H1 (cell line): Measurements from ENCODE around the gene INTS6. TPM values are rescaled to one million over a fixed set of nuclear protein-coding genes. Genes with fewer than 3 reads are reported as not detected.

ENCODE experiments used
- CTCF ChIA-PET: fragments of 300-600 bp; sonication (Branson Sonifier 250); formaldehyde crosslinking; loops from one replicate; lab custom pipeline; 2021; ENCODE audit not compliant: partially characterized antibody; lab: Charles Lee
- POLR2A ChIA-PET: fragments of 300-600 bp; sonication (Branson Sonifier 250); formaldehyde crosslinking; loops from one replicate; lab custom pipeline; 2021; ENCODE audit warnings: inconsistent platforms; ENCODE audit not compliant: partially characterized antibody; lab: Charles Lee
- DNase-seq, 2 experiments: peaks; one replicate each; pipeline versions ENCODE4 v3.0.0 to v3.0.0-alpha.2; 2010 to 2022; ENCODE audit warnings: low spot score in 2 of 2, low read depth in 1 of 2, mixed read lengths in 1 of 2
- FAIRE-seq: peaks from 2 replicates; lab custom pipeline; 2011; peaks lifted over from hg19 to GRCh38; lab: Jason Lieb, UNC
- H2AFZ ChIP-seq: 2 replicates; pipeline ENCODE4 v1.8.1; 2012; ENCODE audit warnings: low read length, inconsistent platforms
- H2AK5ac ChIP-seq: 2 replicates; pipeline ENCODE4 v1.6.1; 2013; ENCODE audit warnings: low read depth, low read length
- H2BK120ac ChIP-seq: replicated peaks from 2 replicates; pipeline ENCODE3; 2013; ENCODE audit warnings: low read depth, low read length, inconsistent platforms
- H2BK12ac ChIP-seq: 2 replicates; pipeline ENCODE4 v1.6.1; 2013; ENCODE audit warnings: low read depth, low read length
- H2BK15ac ChIP-seq: 2 replicates; pipeline ENCODE4 v1.6.1; 2013; ENCODE audit warnings: low read length
- H2BK20ac ChIP-seq: 2 replicates; pipeline ENCODE4 v1.6.1; 2013; ENCODE audit warnings: low read length
- H2BK5ac ChIP-seq: 2 replicates; pipeline ENCODE4 v1.6.1; 2013; ENCODE audit warnings: low read depth, low read length
- H3K14ac ChIP-seq: 2 replicates; pipeline ENCODE4 v1.6.1; 2013; ENCODE audit warnings: inconsistent platforms; ENCODE audit not compliant: insufficient read length
- H3K18ac ChIP-seq: 2 replicates; pipeline ENCODE4 v1.6.1; 2013; ENCODE audit warnings: low read length; ENCODE audit errors: extremely low read depth
- H3K23ac ChIP-seq: 2 replicates; pipeline ENCODE4 v1.6.1; 2013; ENCODE audit warnings: inconsistent platforms; ENCODE audit not compliant: insufficient read length
- H3K23me2 ChIP-seq: 2 replicates; pipeline ENCODE4 v1.6.1; 2013; ENCODE audit warnings: low read depth, low read length
- H3K27ac ChIP-seq: 2 replicates; pipeline ENCODE4 v1.6.1; 2011; ENCODE audit warnings: low read depth, low read length, inconsistent platforms
- H3K27me3 ChIP-seq, 4 experiments: replicated peaks in 1 of 4; 1 replicate in 1 of 4; 2 replicates in 3 of 4; pipeline versions ENCODE4 v1.6.1 to v1.8.1; 2011 to 2013; ENCODE audit warnings: low read length in 3 of 4, mild to moderate bottlenecking in 3 of 4, inconsistent platforms in 2 of 4, mixed read lengths in 2 of 4, moderate library complexity in 1 of 4; ENCODE audit not compliant: control insufficient read depth in 3 of 4, insufficient read depth in 3 of 4; ENCODE audit errors: extremely low read depth in 1 of 4
- H3K36me3 ChIP-seq, 4 experiments: 2 replicates each; pipeline versions ENCODE4 v1.6.1 to v1.8.1; 2011 to 2013; ENCODE audit warnings: mild to moderate bottlenecking in 4 of 4, low read length in 3 of 4, moderate library complexity in 2 of 4, control low read depth in 1 of 4, inconsistent platforms in 1 of 4; ENCODE audit not compliant: insufficient read depth in 4 of 4, control insufficient read depth in 2 of 4
- H3K4ac ChIP-seq: replicated peaks from 2 replicates; pipeline ENCODE3; 2013; ENCODE audit warnings: low read length, low read depth, mixed read lengths, inconsistent platforms; ENCODE audit not compliant: insufficient read length
- H3K4me1 ChIP-seq, 4 experiments: replicated peaks in 1 of 4; 1 replicate in 1 of 4; 2 replicates in 3 of 4; pipeline versions ENCODE4 v1.6.1 to v1.8.1; 2011 to 2013; ENCODE audit warnings: low read length in 3 of 4, inconsistent platforms in 2 of 4, mixed read lengths in 1 of 4; ENCODE audit not compliant: insufficient read depth in 4 of 4, control insufficient read depth in 3 of 4
- H3K4me2 ChIP-seq, 2 experiments: 2 replicates each; pipeline versions ENCODE4 v1.6.1 to v1.8.1; 2011 to 2013; ENCODE audit warnings: low read depth in 2 of 2, low read length in 2 of 2, control low read depth in 1 of 2, inconsistent platforms in 1 of 2, mild to moderate bottlenecking in 1 of 2; ENCODE audit not compliant: insufficient read depth in 1 of 2
- H3K4me3 ChIP-seq, 4 experiments: fragments of 200-600, 300-600 bp in 1 of 4; sonication (generic), shearing (Covaris generic), sonication (Bioruptor Twin) in 1 of 4; 2 replicates each; pipeline versions ENCODE4 v1.5.1 to v1.8.1; 2011 to 2016; ENCODE audit warnings: low read length in 4 of 4, low read depth in 3 of 4, control low read depth in 2 of 4, inconsistent platforms in 2 of 4, mild to moderate bottlenecking in 2 of 4, mixed read lengths in 1 of 4, moderate library complexity in 1 of 4; ENCODE audit not compliant: insufficient read depth in 2 of 4; ENCODE audit errors: extremely low read depth in 1 of 4
- H3K56ac ChIP-seq: replicated peaks from 2 replicates; pipeline ENCODE3; 2013; ENCODE audit warnings: low read depth, mild to moderate bottlenecking, mixed read lengths, low read length, inconsistent platforms; ENCODE audit not compliant: insufficient read length
- H3K79me1 ChIP-seq: 2 replicates; pipeline ENCODE4 v1.6.1; 2013; ENCODE audit warnings: low read depth, low read length, control low read depth
- H3K79me2 ChIP-seq, 2 experiments: 2 replicates each; pipeline versions ENCODE4 v1.6.1 to v1.8.1; 2012 to 2013; ENCODE audit warnings: low read length in 2 of 2, mild to moderate bottlenecking in 2 of 2, inconsistent platforms in 1 of 2; ENCODE audit not compliant: insufficient read depth in 2 of 2, control insufficient read depth in 1 of 2
- H3K9ac ChIP-seq, 4 experiments: replicated peaks in 1 of 4; 1 replicate in 1 of 4; 2 replicates in 3 of 4; pipeline versions ENCODE4 v1.6.1 to v1.8.1; 2011 to 2013; ENCODE audit warnings: low read depth in 3 of 4, low read length in 3 of 4, control low read depth in 2 of 4, mild to moderate bottlenecking in 2 of 4, moderate library complexity in 2 of 4, inconsistent platforms in 1 of 4; ENCODE audit errors: extremely low read depth in 1 of 4
- H3K9me3 ChIP-seq, 2 experiments: 2 replicates each; pipeline versions ENCODE4 v1.6.1 to v1.8.1; 2012 to 2013; ENCODE audit warnings: mild to moderate bottlenecking in 2 of 2, moderate library complexity in 2 of 2, control low read depth in 1 of 2, inconsistent platforms in 1 of 2, low read depth in 1 of 2, low read length in 1 of 2, mixed read lengths in 1 of 2; ENCODE audit not compliant: insufficient read depth in 2 of 2
- H4K20me1 ChIP-seq, 2 experiments: replicated peaks in 1 of 2; 2 replicates each; pipeline versions ENCODE3 to v1.8.1; 2011 to 2013; ENCODE audit warnings: inconsistent platforms in 2 of 2, low read length in 2 of 2, mild to moderate bottlenecking in 1 of 2; ENCODE audit not compliant: insufficient read depth in 2 of 2, control insufficient read depth in 1 of 2
- H4K5ac ChIP-seq: 2 replicates; pipeline ENCODE4 v1.6.1; 2013; ENCODE audit warnings: low read length, low read depth, mixed read lengths, inconsistent platforms; ENCODE audit not compliant: insufficient read length
- H4K8ac ChIP-seq: 2 replicates; pipeline ENCODE4 v1.8.0; 2013; ENCODE audit warnings: mild to moderate bottlenecking, moderate library complexity, low read length, inconsistent platforms; ENCODE audit not compliant: insufficient read depth; ENCODE audit errors: extremely low read depth
- H4K91ac ChIP-seq: replicated peaks from 2 replicates; pipeline ENCODE3; 2013; ENCODE audit warnings: low read length, mixed read lengths, inconsistent platforms; ENCODE audit not compliant: insufficient read length
- CBX5 ChIP-seq: fragments of 300-800, 300-1000 bp; sonication (generic); IDR thresholded peaks from 2 replicates; pipeline ENCODE4 v1.7.1; 2016; ENCODE audit warnings: antibody characterized with exemption, low read length, low read depth
- CEBPB ChIP-seq: IDR thresholded peaks from 2 replicates; pipeline ENCODE4 v1.6.1; 2012; ENCODE audit warnings: low read depth, low read length
- CTCF ChIP-seq, 3 experiments: IDR thresholded peaks; 1 replicate in 2 of 3; 2 replicates in 1 of 3; pipeline versions ENCODE4 v1.5.1 to v1.6.1; 2011; ENCODE audit warnings: low read length in 3 of 3, mild to moderate bottlenecking in 3 of 3, inconsistent platforms in 2 of 3, low read depth in 1 of 3, moderate library complexity in 1 of 3; ENCODE audit not compliant: insufficient read depth in 1 of 3; ENCODE audit errors: control extremely low read depth in 1 of 3
- GTF2F1 ChIP-seq: IDR thresholded peaks from 2 replicates; pipeline ENCODE4 v1.6.1; 2012; ENCODE audit warnings: low read depth, low read length, improper control_type of control experiment, borderline replicate concordance
- KDM1A ChIP-seq: fragments of 200-600, 300-600 bp; sonication (generic); IDR thresholded peaks from 2 replicates; pipeline ENCODE4 v1.7.1; 2016; ENCODE audit warnings: mild to moderate bottlenecking, low read length, borderline replicate concordance
- RXRA ChIP-seq: IDR thresholded peaks from 2 replicates; pipeline ENCODE4 v1.6.1; 2011; ENCODE audit warnings: low read depth, mild to moderate bottlenecking, low read length, moderate library complexity; ENCODE audit not compliant: insufficient read depth
- SRF ChIP-seq: IDR thresholded peaks from 2 replicates; pipeline ENCODE4 v1.6.1; 2011; ENCODE audit warnings: mild to moderate bottlenecking, low read depth, low read length, moderate library complexity
- WGBS, 2 experiments: shearing (Covaris generic) in 1 of 2; methylation state at CpG; one replicate each; pipeline versions ENCODE4 v1.1.6 to v1.1.7; 2013 to 2015; ENCODE audit warnings: low lambda C conversion rate in 2 of 2, mixed read lengths in 2 of 2, inconsistent platforms in 1 of 2, low coverage in 1 of 2, missing lambda C conversion rate in 1 of 2; ENCODE audit not compliant: insufficient replicate concordance in 2 of 2, insufficient coverage in 1 of 2, insufficient read length in 1 of 2; ENCODE audit errors: extremely low coverage in 1 of 2, missing lambda C conversion rate in 1 of 2; 5-methylcytosine and 5-hydroxymethylcytosine counted together
- polyA plus RNA-seq, 7 experiments: library from polyadenylated mRNA; depleted of rRNA in 3 of 7; stranded (reverse) in 5 of 7; unstranded in 2 of 7; fragments of >200 nt in 5 of 7; fragments of 200-250 nt in 2 of 7; gene quantifications; 1 replicate in 5 of 7; 2 replicates in 1 of 7; 4 replicates in 1 of 7; pipeline versions ENCODE4 v1.2.1 to v1.2.3, GENCODE V29; 2011 to 2013; ENCODE audit warnings: missing spikeins in 2 of 7, mixed read lengths in 2 of 7
- total RNA-seq: library from RNA; stranded (reverse); fragmentation: NEBNext Ultra II Directional; extraction: Animal tissue kit (Norgen Biotek cat#: 25700); gene quantifications from 2 replicates; pipeline ENCODE4 v1.2.1, GENCODE V29; 2021

Gene INTS6
- total and polyA plus RNA-seq, 2 of the 8 experiments (the other 6 are each of a cell fraction or from before 2014, with no cell fraction given): 12.6 to 42.8 TPM

DNA sequence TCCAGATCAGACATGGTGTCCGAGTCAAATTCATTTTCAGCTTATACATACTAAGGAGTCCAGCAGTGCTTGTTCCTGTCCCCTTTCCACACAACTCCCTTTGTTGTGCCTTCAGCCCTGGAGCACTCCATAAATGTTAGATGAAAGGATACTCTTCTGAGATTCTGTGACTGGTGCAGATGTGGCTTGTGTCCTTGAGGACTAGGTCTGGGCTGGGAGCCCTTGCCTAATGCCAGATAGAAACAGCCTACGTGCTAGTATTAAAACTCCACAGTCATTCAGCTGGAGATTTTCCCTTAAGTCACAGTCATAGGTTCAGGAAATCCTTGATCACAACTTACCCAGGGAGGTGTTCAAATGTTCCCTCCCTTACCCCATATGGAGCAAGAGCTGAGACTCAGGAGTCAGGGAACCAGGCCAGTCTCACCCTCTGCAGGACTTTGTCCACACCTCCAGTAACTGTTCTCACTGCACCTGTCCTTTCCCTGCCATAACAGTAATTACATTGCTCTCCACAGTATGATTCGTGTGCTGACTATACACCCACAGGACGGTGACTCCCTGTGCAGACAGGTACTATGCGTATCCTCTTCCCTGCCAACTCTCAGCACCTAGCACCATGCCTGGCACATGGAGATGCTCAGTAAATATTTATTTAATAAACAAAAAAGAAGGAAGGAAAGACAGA lies 128.9 kb downstream of the INTS6 start:
- no peak for FAIRE-seq
- DNase-seq: no peak
- Histone ChIP-seq H2AFZ (no peak overlapping the region), H2BK12ac (peak overlapping the region; percentile 28; the same call in 1 of the 2 replicates), H3K4me2 (no peak overlapping the region), H4K20me1 (no peaks in the 10 kb centered on the region), H2AK5ac (no peak overlapping the region; the same call in 1 of the 2 replicates), H3K4ac (peak overlapping the region; percentile 34), H3K9ac (no peak overlapping the region), H3K4me3 (no peak overlapping the region), H4K8ac (no peak overlapping the region), H2BK5ac (0 out of 2 replicates have a peak overlapping the region, but pooled peaks have one; percentile 36), H3K18ac (0 out of 2 replicates have a peak overlapping the region, but pooled peaks have one; percentile 6), H3K79me1 (no peaks in the 10 kb centered on the region), H3K56ac (no peak overlapping the region), H3K14ac (no peak overlapping the region), H3K23me2 (no peaks in the 10 kb centered on the region; the same call in 1 of the 2 replicates), H2BK120ac (no peak overlapping the region), H3K4me1 (peaks cover 4 to 16% (median 15%) of the 10 kb centered on the region in 4 experiments; a peak in 6 of 7 replicates), H3K27me3 (no peaks in the 10 kb centered on the region), H3K36me3 (no peaks in the 10 kb centered on the region), H2BK15ac (peak overlapping the region; percentile 35; the same call in 1 of the 2 replicates), H3K27ac (no peak overlapping the region), H3K23ac (no peak overlapping the region), H4K5ac (no peak overlapping the region), H3K9me3 (no peaks in the 10 kb centered on the region), H2BK20ac (no peak overlapping the region), H3K79me2 (no peaks in the 10 kb centered on the region), H4K91ac (peak overlapping the region; percentile 4)
- no peak for TF ChIP-seq RXRA
- no peak for TF ChIP-seq KDM1A
- TF ChIP-seq CTCF (IDR thresholded peaks at IDR 0.05; ENCODE audit: control extremely low read depth in 1 of 3, insufficient read depth in 1 of 3, low read depth in 1 of 3, low read length in 3 of 3): no peak
- TF ChIP-seq SRF: no peak
- TF ChIP-seq GTF2F1: no peak
- TF ChIP-seq CBX5: no peak
- TF ChIP-seq CEBPB: no peak
- WGBS, 2 experiments: 93% methylated on average over 5 of the region's 5 CpGs; no CpG with 5 or more reads in 1 of the 2 experiments
- ChIA-PET POLR2A (interaction anchor here (1.2 to 2.1 kb wide), 4 partner anchors 11 to 129 kb away, joined by 3 to 5 read pairs (median 3); partner anchors contain the start of gene INTS6), CTCF (interaction anchor here (0.6 to 1.2 kb wide), 5 partner anchors 9 to 204 kb away, joined by 3 to 5 read pairs (median 3); no protein-coding TSS in a partner anchor)
